ENCODE data around the gene MTLN.
"Not testable (repeated sequence)": the region's sequence is repeated elsewhere in the genome, so short reads cannot be mapped to it uniquely, and the experiment has no call there.

Gene MTLN

GRCh38 chr2:110215566-110216158, 3.3 kb upstream of the MTLN start:
- no peak overlapping the region for H3K4me3 ChIP-seq (ENCODE audit: low read depth in 1 of 2, low read length in 2 of 2)

GRCh38 chr2:110215091-110215490, 2.7 kb upstream of the MTLN start:
- no peak overlapping the region for H3K27ac ChIP-seq (ENCODE audit: low read length)
- H4K20me1 ChIP-seq (ENCODE audit: insufficient read depth, low read length): no peaks in the 10 kb centered on the region
- TF ChIP-seq CTCF (IDR thresholded peaks at IDR 0.05; ENCODE audit: borderline replicate concordance, extremely low read depth, low read length, poor library complexity, severe bottlenecking) (no peak), EZH2 (IDR thresholded peaks at IDR 0.05; ENCODE audit: borderline replicate concordance, low read depth, low read length, severe bottlenecking) (no peak)
- DNase-seq (no peak), ATAC-seq (ENCODE audit: insufficient read depth, low read depth) (no peak)
- no peak overlapping the region for H3K9ac ChIP-seq (ENCODE audit: low read depth, low read length)
- peaks cover 15% of the 10 kb centered on the region for H3K36me3 ChIP-seq (ENCODE audit: insufficient read depth, low read length)
- H3K4me1 ChIP-seq (ENCODE audit: insufficient read depth, low read length): peaks cover 21% of the 10 kb centered on the region
- H2AFZ ChIP-seq (ENCODE audit: low read depth, low read length): no peak overlapping the region
- peaks cover 14% of the 10 kb centered on the region for H3K79me2 ChIP-seq (ENCODE audit: insufficient read depth, low read length)
- peaks cover 18% of the 10 kb centered on the region for H3K27me3 ChIP-seq (ENCODE audit: insufficient read depth, low read length, poor library complexity)
- H3K9me3 ChIP-seq (ENCODE audit: insufficient read depth, low read length, severe bottlenecking): peaks cover 10% of the 10 kb centered on the region
- H3K4me2 ChIP-seq (ENCODE audit: insufficient read depth, low read length): no peak overlapping the region
- H3K4me3 ChIP-seq (ENCODE audit: low read depth in 1 of 2, low read length in 2 of 2): no peak overlapping the region

More at GRCh38 chr2:110215566-110216158, 3.3 kb upstream of the MTLN start:
- no peak overlapping the region for H3K4me2 ChIP-seq (ENCODE audit: insufficient read depth, low read length)
- H3K79me2 ChIP-seq (ENCODE audit: insufficient read depth, low read length): peaks cover 14% of the 10 kb centered on the region
- peaks cover 10% of the 10 kb centered on the region; the same call in 1 of the 2 replicates for H3K36me3 ChIP-seq (ENCODE audit: insufficient read depth, low read length)
- no peaks in the 10 kb centered on the region for H4K20me1 ChIP-seq (ENCODE audit: insufficient read depth, low read length)
- peaks cover 17% of the 10 kb centered on the region for H3K4me1 ChIP-seq (ENCODE audit: insufficient read depth, low read length)
- H3K9me3 ChIP-seq (ENCODE audit: insufficient read depth, low read length, severe bottlenecking): peaks cover 10% of the 10 kb centered on the region
- ATAC-seq (ENCODE audit: insufficient read depth, low read depth) (no peak), DNase-seq (no peak)
- no peak overlapping the region for H3K27ac ChIP-seq (ENCODE audit: low read length)
- peaks cover 23% of the 10 kb centered on the region for H3K27me3 ChIP-seq (ENCODE audit: insufficient read depth, low read length, poor library complexity)
- TF ChIP-seq EZH2 (IDR thresholded peaks at IDR 0.05; ENCODE audit: borderline replicate concordance, low read depth, low read length, severe bottlenecking): no peak
- no peak for TF ChIP-seq CTCF (IDR thresholded peaks at IDR 0.05; ENCODE audit: borderline replicate concordance, extremely low read depth, low read length, poor library complexity, severe bottlenecking)
- no peak overlapping the region for H3K9ac ChIP-seq (ENCODE audit: low read depth, low read length)
- H2AFZ ChIP-seq (ENCODE audit: low read depth, low read length): no peak overlapping the region

- H4K20me1 ChIP-seq (ENCODE audit: insufficient read depth, low read length); H3K4me3 ChIP-seq (ENCODE audit: low read depth in 1 of 2, low read length in 2 of 2); H2AFZ ChIP-seq (ENCODE audit: low read depth, low read length); H3K9ac ChIP-seq (ENCODE audit: low read depth, low read length); H3K4me2 ChIP-seq (ENCODE audit: insufficient read depth, low read length); DNase-seq; H3K27ac ChIP-seq (ENCODE audit: low read length); ATAC-seq (ENCODE audit: insufficient read depth, low read depth): not testable (repeated sequence)
- Histone ChIP-seq H3K9me3 (ENCODE audit: insufficient read depth, low read length, severe bottlenecking) (peaks cover 10% of the 10 kb centered on the region), H3K27me3 (ENCODE audit: insufficient read depth, low read length, poor library complexity) (peaks cover 10% of the 10 kb centered on the region), H3K79me2 (ENCODE audit: insufficient read depth, low read length) (peaks cover 14% of the 10 kb centered on the region), H3K4me1 (ENCODE audit: insufficient read depth, low read length) (peaks cover 24% of the 10 kb centered on the region), H3K36me3 (ENCODE audit: insufficient read depth, low read length) (peaks cover 25% of the 10 kb centered on the region)
These were observed 1.2 kb upstream of the MTLN start for GRCh38 chr2:110213522-110213921.

- peaks cover 28% of the 10 kb centered on the region for H3K4me1 ChIP-seq (ENCODE audit: insufficient read depth, low read length)
These were observed 6.5 kb downstream of the MTLN start for GRCh38 chr2:110205660-110206455.

More at GRCh38 chr2:110205660-110206455, 6.5 kb downstream of the MTLN start:
- H2AFZ ChIP-seq (ENCODE audit: low read depth, low read length): peak overlapping the region; percentile 90
- no peaks in the 10 kb centered on the region for H3K9me3 ChIP-seq (ENCODE audit: insufficient read depth, low read length, severe bottlenecking)
- H3K27me3 ChIP-seq (ENCODE audit: insufficient read depth, low read length, poor library complexity): no peaks in the 10 kb centered on the region
- H3K4me3 ChIP-seq (ENCODE audit: low read depth in 1 of 2, low read length in 2 of 2): no peak overlapping the region
- peak overlapping the region; percentile 96 for H3K4me2 ChIP-seq (ENCODE audit: insufficient read depth, low read length)
- no peaks in the 10 kb centered on the region for H3K79me2 ChIP-seq (ENCODE audit: insufficient read depth, low read length)
- ATAC-seq (ENCODE audit: insufficient read depth, low read depth) (no peak), DNase-seq (no peak)
- no peak overlapping the region for H3K27ac ChIP-seq (ENCODE audit: low read length)
- no peak overlapping the region for H3K9ac ChIP-seq (ENCODE audit: low read depth, low read length)
- H3K36me3 ChIP-seq (ENCODE audit: insufficient read depth, low read length): peaks cover 17% of the 10 kb centered on the region
- H4K20me1 ChIP-seq (ENCODE audit: insufficient read depth, low read length): no peaks in the 10 kb centered on the region
- TF ChIP-seq CTCF (IDR thresholded peaks at IDR 0.05; ENCODE audit: borderline replicate concordance, extremely low read depth, low read length, poor library complexity, severe bottlenecking) (no peak), EZH2 (IDR thresholded peaks at IDR 0.05; ENCODE audit: borderline replicate concordance, low read depth, low read length, severe bottlenecking) (no peak)
